Natural killer cell (primary cell): Measurements from ENCODE around the gene PRRC2B. TPM values are rescaled to one million over a fixed set of nuclear protein-coding genes. Genes with fewer than 3 reads are reported as not detected.

Experiments
- ATAC-seq, 3 donors: fragments of 150-1000 bp in 2 of 3; fragments of 200-7000 bp in 1 of 3; cut with Tn5 transposase; 1 replicate in 1 of 3; 2 replicates in 2 of 3; pipeline ENCODE4 v1.10.0; 2021; ENCODE audit warnings: mild to moderate bottlenecking in 2 of 3, moderate library complexity in 2 of 3
- DNase-seq, 2 donors: peaks; one replicate each; pipeline versions ENCODE4 v3.0.0 to v3.0.0-alpha.2; 2013 to 2021; ENCODE audit warnings: mixed read lengths in 1 of 2
- H3K27ac ChIP-seq: one replicate; pipeline ENCODE4 v1.5.1; 2013; ENCODE audit warnings: mild to moderate bottlenecking, low read length
- H3K27me3 ChIP-seq: one replicate; pipeline ENCODE4 v1.6.1; 2013; ENCODE audit warnings: low read length; ENCODE audit not compliant: control insufficient read depth, insufficient read depth
- H3K36me3 ChIP-seq: one replicate; pipeline ENCODE4 v1.6.1; 2013; ENCODE audit warnings: low read length; ENCODE audit not compliant: control insufficient read depth, insufficient read depth
- H3K4me1 ChIP-seq: one replicate; pipeline ENCODE4 v1.6.1; 2013; ENCODE audit warnings: low read length; ENCODE audit not compliant: control insufficient read depth, insufficient read depth
- H3K4me3 ChIP-seq: one replicate; pipeline ENCODE4 v1.5.1; 2013; ENCODE audit warnings: low read length
- H3K9me3 ChIP-seq: one replicate; pipeline ENCODE4 v1.6.1; 2013; ENCODE audit warnings: low read length; ENCODE audit not compliant: control insufficient read depth, insufficient read depth
- H3K27ac Mint-ChIP-seq, 2 donors: one replicate each; pipeline ENCODE4 v1.8.0; 2022; ENCODE audit warnings: mild to moderate bottlenecking in 2 of 2, mixed read lengths in 2 of 2, moderate library complexity in 1 of 2
- H3K27me3 Mint-ChIP-seq, 2 donors: one replicate each; pipeline ENCODE4 v1.8.0; 2022; ENCODE audit warnings: low read depth in 2 of 2, mixed read lengths in 2 of 2
- H3K36me3 Mint-ChIP-seq: one replicate; pipeline ENCODE4 v1.8.0; 2022; ENCODE audit warnings: mixed read lengths
- H3K4me1 Mint-ChIP-seq, 2 donors: one replicate each; pipeline ENCODE4 v1.8.0; 2022; ENCODE audit warnings: mixed read lengths in 2 of 2
- H3K4me3 Mint-ChIP-seq: one replicate; pipeline ENCODE4 v1.8.0; 2022; ENCODE audit warnings: mild to moderate bottlenecking, moderate library complexity, mixed read lengths
- H3K9me3 Mint-ChIP-seq, 2 donors: one replicate each; pipeline ENCODE4 v1.8.0; 2022; ENCODE audit warnings: mixed read lengths in 2 of 2
- CTCF ChIP-seq: fragments of 200-600 bp; IDR thresholded peaks from one replicate; pipeline ENCODE4 v1.8.0; 2022; ENCODE audit warnings: antibody characterized with exemption
- WGBS: methylation state at CpG from one replicate; pipeline ENCODE4 v1.1.7; 2013; ENCODE audit warnings: missing lambda C conversion rate; ENCODE audit not compliant: insufficient coverage; 5-methylcytosine and 5-hydroxymethylcytosine counted together
- intact Hi-C: fragments of 100-400 bp; cut with micrococcal nuclease; formaldehyde crosslinking; loops from one replicate; pipeline ENCODE4 v1.14.2; 2022
- total RNA-seq, 4 donors: library from RNA; stranded (reverse); fragments of 120-200 nt in 1 of 4; gene quantifications; one replicate each; pipeline versions ENCODE4 v1.2.3 to v1.2.4, GENCODE V29; 2013 to 2022

Gene PRRC2B
- total RNA-seq, 3 donors from 2014 or later (not counting 1 experiment from before 2014, with no cell fraction given) = 249 to 275 (median 274) TPM

- Mint-ChIP-seq H3K27me3 (no peaks in the 10 kb centered on the region), H3K4me1 (peaks cover 26 to 38% of the 10 kb centered on the region in 2 donors), H3K9me3 (no peaks in the 10 kb centered on the region)
These were observed 49.8 kb downstream of the PRRC2B start for GRCh38 chr9:131443648-131444047.

GRCh38 chr9:131446276-131446675 lies 52.4 kb downstream of the PRRC2B start:
- 96% methylated on average over 11 of the region's 11 CpGs for WGBS
- Histone ChIP-seq H3K27me3 (no peaks in the 10 kb centered on the region), H3K27ac (no peak overlapping the region), H3K4me1 (peaks cover 8% of the 10 kb centered on the region), H3K4me3 (no peak overlapping the region), H3K36me3 (peaks cover 62% of the 10 kb centered on the region), H3K9me3 (no peaks in the 10 kb centered on the region)
- ATAC-seq (no peak), DNase-seq (no peak)
- H3K4me1 Mint-ChIP-seq = peaks cover 12 to 25% of the 10 kb centered on the region in 2 donors
- H3K4me3 Mint-ChIP-seq = no peak overlapping the region
- no peaks in the 10 kb centered on the region for H3K27me3 Mint-ChIP-seq
- peak overlapping the region in 1 of 2 donors; percentile 31 for H3K27ac Mint-ChIP-seq
- intact Hi-C loops = no loop called here
- H3K9me3 Mint-ChIP-seq = no peaks in the 10 kb centered on the region
- TF ChIP-seq CTCF = no peak
- H3K36me3 Mint-ChIP-seq = peaks cover 21% of the 10 kb centered on the region

More at GRCh38 chr9:131443648-131444047, 49.8 kb downstream of the PRRC2B start:
- no peak for TF ChIP-seq CTCF
- no peaks in the 10 kb centered on the region for H3K27me3 ChIP-seq
- Mint-ChIP-seq H3K4me3 (no peak overlapping the region), H3K36me3 (peaks cover 24% of the 10 kb centered on the region), H3K27ac (no peak overlapping the region)
- no peak overlapping the region for H3K27ac ChIP-seq
- peaks cover 66% of the 10 kb centered on the region for H3K36me3 ChIP-seq
- DNase-seq = no peak
- peaks cover 14% of the 10 kb centered on the region for H3K4me1 ChIP-seq
- ATAC-seq = no peak
- no peaks in the 10 kb centered on the region for H3K9me3 ChIP-seq
- H3K4me3 ChIP-seq = no peak overlapping the region
- intact Hi-C loops = no loop called here
- WGBS = 90% methylated on average over 2 of the region's 2 CpGs

GRCh38 chr9:131447148-131447547 lies 53.3 kb downstream of the PRRC2B start:
- Mint-ChIP-seq H3K9me3 (no peaks in the 10 kb centered on the region), H3K4me3 (no peak overlapping the region), H3K27ac (peak overlapping the region; percentile 31 to 60), H3K27me3 (no peaks in the 10 kb centered on the region), H3K36me3 (peaks cover 21% of the 10 kb centered on the region), H3K4me1 (peaks cover 10 to 26% of the 10 kb centered on the region in 2 donors)
- intact Hi-C loops = no loop called here
- Histone ChIP-seq H3K27ac (no peak overlapping the region), H3K9me3 (no peaks in the 10 kb centered on the region), H3K4me1 (no peaks in the 10 kb centered on the region), H3K27me3 (no peaks in the 10 kb centered on the region), H3K4me3 (no peak overlapping the region), H3K36me3 (peaks cover 65% of the 10 kb centered on the region)
- WGBS = 88% methylated on average over 7 of the region's 8 CpGs
- TF ChIP-seq CTCF = no peak
- DNase-seq (no peak), ATAC-seq (no peak)

- intact Hi-C loops = no loop called here
- WGBS = 96% methylated on average over 14 of the region's 14 CpGs
- Histone ChIP-seq H3K4me3 (no peak overlapping the region), H3K4me1 (no peaks in the 10 kb centered on the region), H3K27ac (no peak overlapping the region), H3K27me3 (no peaks in the 10 kb centered on the region), H3K36me3 (peaks cover 69% of the 10 kb centered on the region), H3K9me3 (no peaks in the 10 kb centered on the region)
- H3K27me3 Mint-ChIP-seq = no peaks in the 10 kb centered on the region
- no peak overlapping the region for H3K4me3 Mint-ChIP-seq
- peak overlapping the region; percentile 60 for H3K27ac Mint-ChIP-seq
- peaks cover 21% of the 10 kb centered on the region for H3K36me3 Mint-ChIP-seq
- TF ChIP-seq CTCF = no peak
- no peak for DNase-seq
- H3K4me1 Mint-ChIP-seq = peaks cover 6 to 28% of the 10 kb centered on the region in 2 donors
- ATAC-seq = no peak
- no peaks in the 10 kb centered on the region for H3K9me3 Mint-ChIP-seq
These were observed 53.7 kb downstream of the PRRC2B start for GRCh38 chr9:131447600-131447999.
